ENCODE data around the gene RAD9B. TPM values are rescaled to one million over a fixed set of nuclear protein-coding genes. Genes with fewer than 3 reads are reported as not detected.

Gene RAD9B
- total and polyA plus RNA-seq, 2 of the 4 experiments (the other 2 are of a cell fraction) = 0.09 to 0.18 TPM

- Histone ChIP-seq H3K18ac (ENCODE audit: low read depth, low read length) (no peak overlapping the region), H3K27me3 (ENCODE audit: control insufficient read depth, insufficient read depth, low read length) (no peaks in the 10 kb centered on the region), H3K9ac (ENCODE audit: low read depth, low read length) (no peak overlapping the region), H3K36me3 (ENCODE audit: control insufficient read depth, insufficient read depth, low read length) (no peaks in the 10 kb centered on the region; the same call in 1 of the 2 replicates), H3K4me3 (ENCODE audit: insufficient read depth, low read depth, low read length) (no peak overlapping the region), H2BK120ac (ENCODE audit: low read depth, low read length) (peak overlapping the region; percentile 11), H3K27ac (ENCODE audit: insufficient read depth, low read length) (no peak overlapping the region), H2BK15ac (ENCODE audit: low read depth, low read length) (peak overlapping the region; percentile 29; the same call in 1 of the 3 replicates), H2BK20ac (ENCODE audit: low read depth, low read length) (no peak overlapping the region), H4K8ac (ENCODE audit: low read depth in 2 of 2, low read length in 2 of 2) (no peak overlapping the region), H4K91ac (ENCODE audit: insufficient read depth, low read depth, low read length) (peak overlapping the region; percentile 14; the same call in 1 of the 2 replicates), H3K4ac (ENCODE audit: low read depth, low read length) (peak overlapping the region; percentile 52; the same call in 1 of the 2 replicates), H3K9me1 (ENCODE audit: insufficient read depth, low read length) (peaks cover 15% of the 10 kb centered on the region), H2AK9ac (replicated peaks; ENCODE audit: low read depth, low read length, poor library complexity) (no peak overlapping the region), H3K14ac (replicated peaks; ENCODE audit: low read depth, low read length) (peak overlapping the region; percentile 40; the same call in 1 of the 2 replicates), H4K5ac (ENCODE audit: low read depth, low read length) (no peak overlapping the region), H2AK5ac (ENCODE audit: low read depth, low read length) (peak overlapping the region; percentile 75), H3K4me2 (ENCODE audit: low read depth, low read length) (no peak overlapping the region), H3K4me1 (ENCODE audit: control insufficient read depth, insufficient read depth, low read length) (peaks cover 16% of the 10 kb centered on the region), H3K9me3 (ENCODE audit: control insufficient read depth, insufficient read depth, low read length) (no peaks in the 10 kb centered on the region), H2BK5ac (ENCODE audit: low read depth, low read length, poor library complexity, severe bottlenecking) (no peak overlapping the region), H2AFZ (replicated peaks; ENCODE audit: low read length, poor library complexity) (no peak overlapping the region), H4K20me1 (ENCODE audit: insufficient read depth, low read length) (peaks cover 24% of the 10 kb centered on the region), H3K56ac (ENCODE audit: extremely low read depth, insufficient read depth, low read length) (no peak overlapping the region), H3K23ac (ENCODE audit: low read depth, low read length) (peak overlapping the region; percentile 35; the same call in 1 of the 2 replicates), H3K79me1 (ENCODE audit: low read depth in 1 of 2, low read length in 2 of 2) (peaks cover 10 to 64% of the 10 kb centered on the region in 2 experiments; a peak in 3 of 4 replicates)
- TF ChIP-seq MXI1 (IDR thresholded peaks at IDR 0.05; ENCODE audit: borderline replicate concordance, low read depth, low read length) (no peak), NFE2L2 (IDR thresholded peaks at IDR 0.05; ENCODE audit: low read depth, low read length) (no peak), CTCF (conservative IDR thresholded peaks at IDR 0.05; ENCODE audit: low read depth, low read length) (no peak), RFX5 (IDR thresholded peaks at IDR 0.05; ENCODE audit: low read depth, low read length) (no peak), USF2 (IDR thresholded peaks at IDR 0.05; ENCODE audit: low read depth, low read length) (no peak), SMC3 (IDR thresholded peaks at IDR 0.05; ENCODE audit: low read depth, low read length) (no peak), ELK1 (IDR thresholded peaks at IDR 0.05; ENCODE audit: borderline replicate concordance, low read depth, low read length) (no peak), RCOR1 (IDR thresholded peaks at IDR 0.05; ENCODE audit: insufficient replicate concordance, low read length) (no peak), BHLHE40 (IDR thresholded peaks at IDR 0.05; ENCODE audit: low read depth, low read length) (no peak)
- ChIA-PET POLR2A (ENCODE audit: unreplicated experiment) (no interaction called here), CTCF (interaction anchor here (1.0 kb wide), 1 partner anchor 52 kb away, joined by 3 read pairs; no protein-coding TSS in a partner anchor)
- DNase-seq (no peak), ATAC-seq (ENCODE audit: low read depth) (no peak)
- intact Hi-C loops (cut with micrococcal nuclease) (loop anchor here (5.0 kb wide), 1 partner anchor 33 kb away; the partner anchor contains the start of gene PPTC7), in situ Hi-C loops (cut with MboI; ENCODE audit: low sequenced_read_pairs) (no loop called here), dilution Hi-C loops (cut with HindIII; ENCODE audit: low sequenced_read_pairs, unreplicated experiment) (no loop called here)
- no TSS peak for BruUV-seq (replicated peaks)
- 40% methylated on average over 1 of the region's 2 CpGs; no CpG with 5 or more reads in 1 of the 2 experiments for WGBS, 2 experiments (ENCODE audit: extremely low coverage in 2 of 2, insufficient read length in 1 of 2)
Measured at GRCh38 chr12:110549716-110550115, 47.6 kb downstream of the RAD9B start.

All from IMR-90 (cell line).